Naive B cell (primary cell): ENCODE measurements around the gene RIMBP2. TPM values are rescaled to one million over a fixed set of nuclear protein-coding genes. Genes with fewer than 3 reads are reported as not detected.
"Not testable (repeated sequence)": the region's sequence is repeated elsewhere in the genome, so short reads cannot be mapped to it uniquely, and the experiment has no call there.

Experiments used
- ATAC-seq, 2 donors: fragments of 150-1000 bp; cut with Tn5 transposase; 2 replicates each; pipeline ENCODE4 v1.10.0; 2021; ENCODE audit warnings: low read depth in 2 of 2, mild to moderate bottlenecking in 2 of 2, moderate library complexity in 2 of 2
- DNase-seq: peaks from one replicate; pipeline ENCODE4 v3.0.0; 2022
- H3K27ac Mint-ChIP-seq, 6 donors: one replicate each; pipeline ENCODE4 v1.8.0; 2020 to 2022; ENCODE audit warnings: mild to moderate bottlenecking in 6 of 6, mixed read lengths in 6 of 6, moderate library complexity in 5 of 6, inconsistent platforms in 2 of 6
- H3K27me3 Mint-ChIP-seq, 3 donors: one replicate each; pipeline ENCODE4 v1.8.0; 2021 to 2022; ENCODE audit warnings: mixed read lengths in 3 of 3, mild to moderate bottlenecking in 1 of 3
- H3K36me3 Mint-ChIP-seq, 2 donors: one replicate each; pipeline ENCODE4 v1.8.0; 2020 to 2022; ENCODE audit warnings: mixed read lengths in 2 of 2, inconsistent platforms in 1 of 2, mild to moderate bottlenecking in 1 of 2
- H3K4me1 Mint-ChIP-seq, 3 donors: one replicate each; pipeline ENCODE4 v1.8.0; 2020 to 2022; ENCODE audit warnings: mixed read lengths in 3 of 3, inconsistent platforms in 1 of 3, mild to moderate bottlenecking in 1 of 3, moderate library complexity in 1 of 3
- H3K4me3 Mint-ChIP-seq, 8 donors: one replicate each; pipeline ENCODE4 v1.8.0; 2020 to 2022; ENCODE audit warnings: mild to moderate bottlenecking in 8 of 8, mixed read lengths in 8 of 8, moderate library complexity in 8 of 8, inconsistent platforms in 2 of 8
- H3K9me3 Mint-ChIP-seq, 7 donors: one replicate each; pipeline ENCODE4 v1.8.0; 2020 to 2022; ENCODE audit warnings: mixed read lengths in 7 of 7, mild to moderate bottlenecking in 5 of 7, inconsistent platforms in 2 of 7, moderate library complexity in 1 of 7
- polyA plus RNA-seq, 6 donors: library from polyadenylated mRNA; unstranded; fragments of 300-500 nt; fragmentation: Illumina TruSeq; gene quantifications; one replicate each; pipeline ENCODE4 v1.2.3, GENCODE V29; 2021; ENCODE audit warnings: low read depth in 6 of 6

The RIMBP2 gene
- polyA plus RNA-seq, 6 donors from 2014 or later, result 0.04 TPM; not detected in 5

DNA sequence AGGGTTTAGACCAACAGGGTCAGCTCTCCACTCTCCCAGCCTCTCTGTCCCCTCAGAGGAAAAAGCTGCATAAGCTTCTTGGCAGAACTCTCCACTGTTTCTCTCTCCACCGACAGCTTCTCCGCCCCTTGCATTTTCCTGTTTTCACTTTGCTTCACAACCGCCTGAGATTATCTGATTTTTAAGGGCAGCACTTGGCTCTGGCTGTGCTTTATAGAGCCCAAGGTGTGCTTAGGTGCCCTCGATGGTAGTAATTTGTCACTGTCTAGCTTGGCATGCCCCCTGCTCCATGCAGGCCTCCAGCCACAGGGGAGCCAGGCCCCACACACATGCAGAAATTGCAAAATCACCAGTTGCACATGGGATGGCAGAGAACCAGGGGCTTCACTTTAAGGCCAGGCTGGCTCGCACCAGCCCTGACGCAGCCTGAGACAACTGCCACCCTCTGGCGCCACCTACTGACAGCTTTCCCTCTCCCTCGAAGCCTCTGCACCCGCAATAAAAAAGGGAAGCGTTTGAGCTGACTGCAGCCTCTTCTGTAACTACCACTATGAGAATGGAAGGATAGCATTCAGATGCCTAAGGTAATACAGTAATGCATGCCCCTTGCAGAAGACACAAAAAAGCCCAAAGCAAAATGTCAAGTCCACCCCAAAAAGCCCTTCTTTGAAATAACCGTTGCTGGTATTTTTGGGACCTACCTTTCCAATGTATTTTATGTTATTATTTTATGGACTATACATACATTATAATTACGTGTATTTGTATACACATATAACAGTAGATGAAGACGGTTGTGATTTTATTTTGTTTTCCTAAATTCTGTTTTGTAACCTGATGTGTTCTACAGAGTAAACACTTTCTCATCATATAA is 32.0 kb upstream of the RIMBP2 start:
- ATAC-seq, result peak; percentile 52 to 59
- Mint-ChIP-seq H3K4me1 (peaks cover 6 to 18% (median 13%) of the 10 kb centered on the region in 3 donors), H3K27me3 (peaks cover 26 to 42% (median 34%) of the 10 kb centered on the region in 3 donors), H3K36me3 (no peaks in the 10 kb centered on the region), H3K27ac (peak overlapping the region in 1 of 6 donors; percentile 63), H3K4me3 (no peak overlapping the region), H3K9me3 (peaks cover 0 to 16% (median 8%) of the 10 kb centered on the region in 7 donors)
- DNase-seq, result peak; percentile 12

DNA sequence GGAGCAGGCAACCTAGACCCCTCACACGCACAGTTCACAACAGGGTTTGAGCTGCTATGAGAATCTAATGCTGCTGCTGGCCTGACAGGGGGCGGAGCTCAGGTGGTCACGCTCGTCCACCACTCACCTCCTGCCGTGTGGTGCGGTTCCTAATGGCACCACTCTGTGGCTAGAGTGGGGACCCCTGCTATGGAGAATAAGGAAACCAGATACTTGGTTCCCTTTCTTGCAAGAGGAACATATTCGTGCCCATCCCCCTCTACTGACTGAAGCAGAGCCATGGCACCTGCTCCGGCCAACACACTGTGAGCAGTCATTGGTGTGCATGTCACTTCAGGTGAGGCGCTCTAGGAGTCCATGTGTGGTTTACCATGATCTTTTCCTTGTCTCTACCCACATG is 30.4 kb upstream of the RIMBP2 start:
- no peak overlapping the region for H3K4me3 Mint-ChIP-seq

DNA sequence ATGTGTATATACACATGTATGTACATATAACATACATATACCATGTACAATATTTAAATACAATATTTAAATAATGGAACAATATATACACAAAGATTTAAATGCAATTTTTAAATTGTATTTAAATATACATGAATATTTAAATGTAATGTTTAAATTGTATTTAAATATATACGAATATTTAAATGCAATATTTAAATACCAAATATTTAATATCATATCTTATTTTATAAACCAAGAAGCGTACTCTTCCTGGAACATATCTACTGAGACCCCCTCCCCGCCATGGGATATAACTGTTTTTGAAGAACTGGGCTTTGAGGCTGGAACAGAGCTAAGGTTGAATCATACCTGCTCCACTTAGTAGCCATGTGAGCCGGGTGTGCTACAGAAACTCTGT is 29.8 kb upstream of the RIMBP2 start:
- Mint-ChIP-seq H3K9me3 (peaks cover 6 to 19% (median 12%) of the 10 kb centered on the region in 7 donors), H3K27me3 (peaks cover 26 to 45% (median 34%) of the 10 kb centered on the region in 3 donors), H3K36me3 (no peaks in the 10 kb centered on the region)

More for the DNA sequence above, 30.4 kb upstream of the RIMBP2 start:
- DNase-seq (no peak), ATAC-seq (no peak)
- Mint-ChIP-seq H3K27me3 (peaks cover 26 to 42% (median 34%) of the 10 kb centered on the region in 3 donors), H3K9me3 (peaks cover 2 to 16% (median 7%) of the 10 kb centered on the region in 7 donors), H3K4me1 (peaks cover 2 to 10% (median 9%) of the 10 kb centered on the region in 3 donors), H3K36me3 (no peaks in the 10 kb centered on the region), H3K27ac (no peak overlapping the region)

DNA sequence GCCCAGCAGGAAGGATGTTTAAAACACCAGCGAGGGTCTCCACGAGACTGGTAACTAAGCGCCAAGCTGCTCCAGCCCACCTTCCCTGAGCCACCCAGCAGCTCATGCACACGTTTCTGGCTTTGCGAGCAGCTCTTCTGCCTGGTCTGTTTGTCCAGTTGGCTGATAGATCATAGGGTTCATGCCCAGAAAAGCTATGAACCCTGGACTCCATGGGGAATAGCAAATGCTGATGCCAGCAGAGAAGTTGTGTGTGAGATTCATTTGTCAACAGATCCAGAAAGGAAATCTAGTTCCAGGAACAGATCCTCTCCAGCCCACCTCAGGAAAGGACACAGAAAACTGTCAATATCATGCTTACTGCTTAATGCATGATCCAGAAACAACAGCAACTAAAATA is 28.2 kb upstream of the RIMBP2 start:
- ATAC-seq, result no peak
- no peak overlapping the region for H3K4me3 Mint-ChIP-seq
- peaks cover 0 to 7% of the 10 kb centered on the region in 2 donors for H3K36me3 Mint-ChIP-seq
- no peak overlapping the region for H3K27ac Mint-ChIP-seq
- peaks cover 6 to 28% (median 15%) of the 10 kb centered on the region in 7 donors for H3K9me3 Mint-ChIP-seq
- H3K27me3 Mint-ChIP-seq, result peaks cover 26 to 45% (median 36%) of the 10 kb centered on the region in 3 donors
- peaks cover 0 to 6% (median 6%) of the 10 kb centered on the region in 3 donors for H3K4me1 Mint-ChIP-seq
- no peak for DNase-seq

More for the DNA sequence above, 29.8 kb upstream of the RIMBP2 start:
- peaks cover 0 to 8% (median 6%) of the 10 kb centered on the region in 3 donors for H3K4me1 Mint-ChIP-seq
- no peak overlapping the region for H3K4me3 Mint-ChIP-seq
- H3K27ac Mint-ChIP-seq, result peak overlapping the region in 1 of 6 donors; percentile 24
- no peak for DNase-seq
- no peak for ATAC-seq

DNA sequence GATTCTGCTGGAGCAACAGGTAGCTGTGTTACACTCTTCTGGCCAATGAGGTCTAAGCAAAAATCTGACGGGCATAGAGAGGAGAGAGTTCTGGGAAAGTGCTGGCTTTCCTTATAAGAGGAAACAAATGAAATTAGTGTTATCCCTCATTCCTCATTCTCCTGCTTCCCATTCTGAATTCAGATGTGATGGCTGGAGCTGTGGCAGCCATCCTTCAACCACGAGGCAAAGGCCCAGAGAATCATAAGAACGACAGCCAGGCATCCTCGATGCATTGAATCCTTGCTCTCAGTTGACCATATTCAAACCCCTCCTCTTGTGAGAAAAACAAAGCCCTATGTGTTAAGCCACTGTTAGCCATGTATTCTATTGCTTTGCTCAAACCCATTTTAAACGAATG is 27.5 kb upstream of the RIMBP2 start:
- H3K4me3 Mint-ChIP-seq, result no peak overlapping the region
- ATAC-seq (no peak), DNase-seq (no peak)
- H3K9me3 Mint-ChIP-seq, result peaks cover 6 to 29% (median 16%) of the 10 kb centered on the region in 7 donors
- H3K36me3 Mint-ChIP-seq, result peaks cover 0 to 7% of the 10 kb centered on the region in 2 donors
- H3K27ac Mint-ChIP-seq, result no peak overlapping the region
- H3K4me1 Mint-ChIP-seq, result peaks cover 0 to 6% (median 6%) of the 10 kb centered on the region in 3 donors
- H3K27me3 Mint-ChIP-seq, result peaks cover 26 to 40% (median 35%) of the 10 kb centered on the region in 3 donors

DNA sequence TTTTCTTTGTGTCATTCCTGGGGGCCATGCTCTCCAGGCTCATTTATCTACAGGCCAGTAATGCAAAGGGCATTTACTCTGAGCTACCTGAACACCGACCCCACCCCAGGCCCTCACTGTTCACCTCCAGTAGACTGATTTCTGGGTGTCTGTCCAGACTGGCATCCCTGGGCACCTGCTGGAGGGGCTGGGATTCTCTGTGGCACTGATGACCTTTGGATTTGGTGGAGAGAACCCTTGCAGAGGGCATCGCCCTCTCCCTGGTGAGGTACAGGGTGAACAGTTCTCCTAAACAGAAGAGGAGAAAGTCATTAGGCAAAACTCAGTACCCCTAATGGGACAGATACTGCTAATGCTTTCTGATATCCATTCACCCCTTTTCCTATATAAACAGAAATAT is 27.1 kb upstream of the RIMBP2 start:
- Mint-ChIP-seq H3K36me3 (peaks cover 0 to 7% of the 10 kb centered on the region in 2 donors), H3K4me3 (no peak overlapping the region), H3K27me3 (peaks cover 26 to 39% (median 35%) of the 10 kb centered on the region in 3 donors), H3K27ac (no peak overlapping the region), H3K4me1 (peaks cover 0 to 4% (median 4%) of the 10 kb centered on the region in 3 donors), H3K9me3 (peaks cover 6 to 32% (median 20%) of the 10 kb centered on the region in 7 donors)
- DNase-seq (no peak), ATAC-seq (no peak)

DNA sequence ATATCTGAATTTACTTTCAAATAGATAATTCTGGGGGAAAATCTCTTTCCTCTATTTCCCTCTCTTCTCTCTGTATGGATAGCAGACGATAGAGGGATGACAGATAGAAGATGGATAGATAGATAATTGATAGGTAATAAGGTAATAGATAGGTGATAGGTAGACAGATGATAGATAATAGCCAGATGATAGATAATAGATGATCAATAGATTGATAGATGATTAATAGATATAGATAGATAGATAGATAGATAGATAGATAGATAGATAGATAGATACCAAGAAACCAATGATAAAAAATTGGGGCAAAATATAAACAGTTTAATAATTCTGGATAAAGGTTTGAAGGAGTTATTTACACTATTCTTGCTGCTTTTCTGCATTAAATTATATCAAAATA is 26.6 kb upstream of the RIMBP2 start:
- H3K36me3 Mint-ChIP-seq, result peaks cover 0 to 7% of the 10 kb centered on the region in 2 donors
- peaks cover 28 to 34% (median 30%) of the 10 kb centered on the region in 3 donors for H3K27me3 Mint-ChIP-seq
- H3K4me3 Mint-ChIP-seq, result no peak overlapping the region
- DNase-seq (no peak), ATAC-seq (no peak)
- H3K4me1 Mint-ChIP-seq, result no peaks in the 10 kb centered on the region
- peaks cover 6 to 32% (median 20%) of the 10 kb centered on the region in 7 donors for H3K9me3 Mint-ChIP-seq
- peak overlapping the region in 1 of 6 donors; percentile 16 for H3K27ac Mint-ChIP-seq

DNA sequence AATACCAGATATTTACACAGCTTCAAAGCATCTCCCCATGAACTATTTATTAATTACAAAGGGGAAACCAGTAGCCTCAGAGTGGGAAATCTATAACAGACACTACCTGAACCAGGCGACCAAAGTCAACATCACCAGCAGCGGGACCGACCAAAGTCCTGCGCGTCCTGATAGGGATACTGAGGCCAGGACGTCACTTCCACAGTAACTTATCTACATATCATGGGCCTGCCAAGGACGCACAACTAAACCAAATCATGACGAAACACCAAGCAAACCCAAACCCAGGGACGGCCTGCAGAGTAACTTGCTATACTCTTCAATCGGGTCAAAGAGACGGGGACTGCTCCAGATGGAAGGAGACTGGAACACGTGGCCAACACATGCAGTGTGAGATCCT is 26.0 kb upstream of the RIMBP2 start:
- no peaks in the 10 kb centered on the region for H3K4me1 Mint-ChIP-seq
- no peak overlapping the region for H3K27ac Mint-ChIP-seq

DNA sequence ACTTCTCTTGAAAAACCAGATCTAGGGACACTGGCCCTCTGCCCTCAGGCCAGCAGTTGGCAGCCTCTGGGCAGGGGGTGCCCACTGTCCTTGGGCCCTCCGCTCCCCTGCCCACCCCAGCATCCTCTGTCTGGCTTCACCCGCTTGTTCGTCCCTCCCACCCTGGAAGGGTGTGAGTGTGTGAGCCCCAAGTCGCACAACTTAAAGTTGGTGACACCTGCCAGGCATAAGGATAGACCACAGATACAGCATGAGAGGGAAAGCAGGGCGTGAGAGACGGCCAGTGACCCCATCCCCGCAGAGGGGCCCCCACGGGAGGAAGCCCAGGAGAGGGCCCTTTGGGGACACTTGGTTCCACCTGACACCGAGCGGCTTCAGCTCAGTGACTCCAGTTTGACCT is 23.5 kb upstream of the RIMBP2 start:
- Mint-ChIP-seq H3K4me3 (no peak overlapping the region), H3K9me3 (peaks cover 6 to 32% (median 20%) of the 10 kb centered on the region in 7 donors), H3K27ac (no peak overlapping the region), H3K27me3 (peaks cover 17 to 29% (median 23%) of the 10 kb centered on the region in 3 donors), H3K4me1 (no peaks in the 10 kb centered on the region), H3K36me3 (peaks cover 0 to 7% of the 10 kb centered on the region in 2 donors)
- ATAC-seq (no peak), DNase-seq (no peak)

More for the DNA sequence above, 26.0 kb upstream of the RIMBP2 start:
- ATAC-seq (no peak), DNase-seq (no peak)
- Mint-ChIP-seq H3K27me3 (peaks cover 24 to 33% (median 28%) of the 10 kb centered on the region in 3 donors), H3K9me3 (peaks cover 6 to 32% (median 20%) of the 10 kb centered on the region in 7 donors), H3K4me3 (no peak overlapping the region), H3K36me3 (peaks cover 0 to 7% of the 10 kb centered on the region in 2 donors)

DNA sequence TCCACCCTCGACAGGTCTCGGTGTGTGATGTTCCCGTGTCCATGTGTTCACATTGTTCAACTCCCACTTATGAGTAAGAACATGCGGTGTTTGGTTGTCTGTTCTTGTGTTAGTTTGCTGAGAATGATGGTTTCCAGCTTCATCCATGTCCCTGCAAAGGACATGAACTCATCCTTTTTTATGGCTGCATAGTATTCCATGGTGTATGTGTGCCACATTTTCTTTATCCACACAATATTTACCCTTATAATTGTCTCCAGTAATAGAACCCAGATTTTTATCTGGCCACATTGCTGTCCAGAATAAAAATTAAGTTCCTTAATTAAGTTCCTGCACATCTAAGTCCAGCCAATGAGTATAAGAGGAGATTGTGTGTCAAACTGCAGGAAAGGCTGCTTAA is 22.3 kb upstream of the RIMBP2 start:
- Mint-ChIP-seq H3K27me3 (peaks cover 10 to 21% (median 18%) of the 10 kb centered on the region in 3 donors), H3K9me3 (peaks cover 0 to 23% (median 15%) of the 10 kb centered on the region in 7 donors)
- ATAC-seq, H3K4me3 Mint-ChIP-seq, H3K27ac Mint-ChIP-seq, H3K36me3 Mint-ChIP-seq, H3K4me1 Mint-ChIP-seq, DNase-seq: not testable (repeated sequence)

DNA sequence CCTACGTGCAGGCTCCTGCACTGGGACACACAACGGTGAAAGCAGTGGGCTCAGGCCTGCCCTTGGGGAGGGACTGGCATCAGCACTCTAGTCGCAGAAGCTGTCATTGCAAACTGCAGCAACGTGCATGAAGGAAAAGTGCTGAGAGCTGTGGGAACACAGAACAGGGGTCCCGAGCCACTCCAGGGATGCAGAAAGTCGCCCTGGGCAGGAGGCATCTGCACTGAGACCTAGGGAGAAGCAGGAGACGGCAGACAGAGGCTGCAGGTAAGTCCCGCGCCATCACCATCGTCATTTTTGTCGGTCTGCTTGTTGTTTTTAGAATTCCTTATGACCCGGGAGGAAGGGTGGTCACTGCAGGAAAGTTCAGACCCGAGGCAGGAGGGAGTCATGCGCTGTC is 21.6 kb upstream of the RIMBP2 start:
- H3K9me3 Mint-ChIP-seq, result peaks cover 0 to 23% (median 15%) of the 10 kb centered on the region in 7 donors
- H3K4me3 Mint-ChIP-seq, result no peak overlapping the region
- no peak for ATAC-seq
- H3K36me3 Mint-ChIP-seq, result peaks cover 0 to 7% of the 10 kb centered on the region in 2 donors
- no peak for DNase-seq
- H3K27me3 Mint-ChIP-seq, result peaks cover 10 to 21% (median 18%) of the 10 kb centered on the region in 3 donors
- no peaks in the 10 kb centered on the region for H3K4me1 Mint-ChIP-seq
- H3K27ac Mint-ChIP-seq, result no peak overlapping the region

DNA sequence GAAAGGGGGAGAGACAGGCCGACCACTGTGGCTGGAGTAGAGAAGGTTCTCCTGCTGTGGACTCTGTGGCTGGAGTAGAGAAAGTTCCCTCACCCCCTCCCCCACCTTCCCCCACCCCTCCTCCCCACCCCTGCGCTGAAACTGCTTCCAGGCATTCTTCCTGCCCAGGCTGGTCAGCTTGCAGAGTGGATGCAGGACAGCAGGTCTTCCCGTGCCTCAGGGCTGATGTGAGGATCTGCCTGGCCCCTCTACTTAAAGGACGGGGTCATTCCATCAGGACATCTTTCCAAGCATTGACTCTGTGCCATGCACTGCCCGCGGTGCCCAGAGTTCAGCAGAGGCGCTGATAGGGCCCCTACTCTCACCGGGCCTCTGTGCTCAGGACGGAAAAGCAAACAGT is 13.2 kb upstream of the RIMBP2 start:
- Mint-ChIP-seq H3K27me3 (peaks cover 0 to 7% (median 6%) of the 10 kb centered on the region in 3 donors), H3K4me3 (no peak overlapping the region), H3K27ac (no peak overlapping the region), H3K36me3 (no peaks in the 10 kb centered on the region), H3K9me3 (peaks cover 4 to 28% (median 17%) of the 10 kb centered on the region in 7 donors), H3K4me1 (no peaks in the 10 kb centered on the region)
- DNase-seq (no peak), ATAC-seq (no peak)

DNA sequence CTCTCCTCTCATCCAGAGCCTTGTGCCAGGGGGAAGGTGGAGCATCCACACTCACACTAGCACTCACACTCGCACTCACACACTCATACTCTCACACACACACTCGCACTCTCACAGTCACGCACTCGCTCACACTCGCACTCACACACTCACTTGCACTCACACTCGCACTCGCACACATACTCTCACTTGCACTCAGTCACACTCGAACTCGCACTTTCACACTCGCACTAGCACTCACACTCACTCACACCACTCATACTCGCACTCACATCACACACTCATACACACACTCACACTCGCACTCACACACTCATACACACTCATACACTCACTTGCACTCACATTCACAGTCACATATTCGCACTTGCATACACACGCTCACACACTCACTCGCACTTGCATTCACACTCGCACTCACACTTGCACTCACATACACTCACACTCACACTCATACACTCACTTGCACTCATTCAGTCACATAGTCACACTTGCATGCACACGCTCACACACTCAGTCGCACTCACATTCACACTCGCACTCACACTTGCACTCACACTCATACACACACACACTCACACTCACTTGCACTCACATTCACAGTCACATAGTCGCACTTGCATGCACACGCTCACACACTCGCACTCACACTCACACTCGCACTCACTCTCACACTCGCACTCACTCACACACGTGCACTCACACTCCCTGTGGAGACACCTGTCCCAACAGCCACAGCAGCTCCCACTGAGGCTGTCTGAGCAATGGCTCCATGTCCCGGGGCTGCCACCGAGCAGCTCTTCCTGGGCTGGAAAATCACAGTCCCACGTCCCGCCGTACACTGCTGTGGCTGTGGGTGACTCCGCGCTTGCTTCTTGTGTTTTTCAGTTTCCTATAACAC is 12.3 kb upstream of the RIMBP2 start:
- DNase-seq, result no peak
- H3K4me1 Mint-ChIP-seq, result no peaks in the 10 kb centered on the region
- peaks cover 0 to 2% of the 10 kb centered on the region in 2 donors for H3K36me3 Mint-ChIP-seq
- no peak overlapping the region for H3K27ac Mint-ChIP-seq
- H3K9me3 Mint-ChIP-seq, result peaks cover 8 to 37% (median 23%) of the 10 kb centered on the region in 7 donors
- ATAC-seq, result no peak
- peaks cover 0 to 6% (median 4%) of the 10 kb centered on the region in 3 donors for H3K27me3 Mint-ChIP-seq
- H3K4me3 Mint-ChIP-seq, result no peak overlapping the region
